HepG2 (cell line): ENCODE measurements around the gene NLRP5. TPM values are rescaled to one million over a fixed set of nuclear protein-coding genes. Genes with fewer than 3 reads are reported as not detected.
A peak's percentile ranks its signal among the peaks of the same experiment; 100 is the strongest.

Source experiments
- ATAC-seq: fragments of 200-7000 bp; cut with Tn5 transposase; 3 replicates; pipeline ENCODE4 v1.9.1; 2020; ENCODE audit warnings: mild to moderate bottlenecking, moderate library complexity
- BruUV-seq: library from RNA; stranded (reverse); fragments of 400-500 nt; replicated peaks from 2 replicates; lab custom pipeline; 2021; lab: Mats Ljungman, UMichigan
- CTCF ChIA-PET: fragments of 300-600 bp; formaldehyde crosslinking; extraction: SDS; loops from one replicate; lab custom pipeline; 2021; ENCODE audit warnings: low total read pairs, inconsistent platforms, low intra/inter-chr PET ratio; lab: Yijun Ruan, JAX
- POLR2A ChIA-PET: fragments of 350-600 bp; sonication (Branson Sonifier 250); formaldehyde crosslinking; loops from one replicate; lab custom pipeline; 2020; ENCODE audit warnings: antibody characterized with exemption, inconsistent platforms; lab: Yijun Ruan, JAX
- DNase-seq: peaks from one replicate; pipeline ENCODE4 v3.0.0-alpha.2; 2015; ENCODE audit warnings: low spot score
- FAIRE-seq: peaks from 3 replicates; lab custom pipeline; 2011; peaks lifted over from hg19 to GRCh38; lab: Jason Lieb, UNC
- H2AFZ ChIP-seq: one replicate; pipeline ENCODE4 v1.6.1; 2011; ENCODE audit warnings: low read length, inconsistent platforms
- H3K27ac ChIP-seq: fragments of 300-600 bp; 3 replicates; pipeline ENCODE4 v1.8.0; 2011; ENCODE audit warnings: mixed run types, mild to moderate bottlenecking, mixed read lengths, low read length, inconsistent platforms; ENCODE audit not compliant: insufficient read depth; ENCODE audit errors: extremely low read length
- H3K27me3 ChIP-seq, 2 experiments: fragments of 200-600 bp in 1 of 2; 2 replicates in 1 of 2; 3 replicates in 1 of 2; pipeline versions ENCODE4 v1.6.0 to v1.8.0; 2011; ENCODE audit warnings: low read length in 2 of 2, mild to moderate bottlenecking in 2 of 2, moderate library complexity in 2 of 2, inconsistent platforms in 1 of 2; ENCODE audit not compliant: insufficient read depth in 2 of 2, control insufficient read depth in 1 of 2
- H3K36me3 ChIP-seq, 2 experiments: fragments of 200-600 bp in 1 of 2; replicated peaks in 1 of 2; 2 replicates in 1 of 2; 3 replicates in 1 of 2; pipeline versions ENCODE4 v1.5.1 to v1.8.0; 2011; ENCODE audit warnings: low read length in 2 of 2, inconsistent platforms in 1 of 2; ENCODE audit not compliant: insufficient read depth in 2 of 2, control insufficient read depth in 1 of 2
- H3K4me1 ChIP-seq: 2 replicates; pipeline ENCODE4 v1.5.1; 2012; ENCODE audit warnings: low read length, inconsistent platforms; ENCODE audit not compliant: insufficient read depth
- H3K4me2 ChIP-seq: 2 replicates; pipeline ENCODE4 v1.6.0; 2011; ENCODE audit warnings: low read depth, low read length, inconsistent platforms
- H3K4me3 ChIP-seq, 3 experiments: fragments of 200-600 bp in 1 of 3; sonication (generic), shearing (Covaris generic) in 1 of 3; replicated peaks in 1 of 3; 2 replicates each; pipeline ENCODE4 v1.5.1; 2011 to 2016; ENCODE audit warnings: low read length in 3 of 3, inconsistent platforms in 2 of 3, low read depth in 2 of 3, mild to moderate bottlenecking in 2 of 3, control low read depth in 1 of 3, mixed read lengths in 1 of 3; ENCODE audit not compliant: insufficient read depth in 1 of 3
- H3K79me2 ChIP-seq: one replicate; pipeline ENCODE4 v1.6.1; 2011; ENCODE audit warnings: low read length, inconsistent platforms; ENCODE audit not compliant: insufficient read depth
- H3K9ac ChIP-seq: 2 replicates; pipeline ENCODE4 v1.6.0; 2011; ENCODE audit warnings: mild to moderate bottlenecking, low read depth, low read length, inconsistent platforms; ENCODE audit not compliant: insufficient read depth
- H3K9me3 ChIP-seq: 2 replicates; pipeline ENCODE4 v1.5.1; 2012; ENCODE audit warnings: mild to moderate bottlenecking, low read length
- H4K20me1 ChIP-seq: 2 replicates; pipeline ENCODE4 v1.6.0; 2011; ENCODE audit warnings: inconsistent platforms, mild to moderate bottlenecking, low read length, moderate library complexity; ENCODE audit not compliant: insufficient read depth
- ARID5B ChIP-seq: IDR thresholded peaks from 2 replicates; pipeline ENCODE4 v1.4.0; 2020; ENCODE audit warnings: mild to moderate bottlenecking, missing genetic modification reagents
- NAIF1 ChIP-seq: sonication (generic); formaldehyde crosslinking; IDR thresholded peaks from 2 replicates; pipeline ENCODE4 v1.5.0; 2020; ENCODE audit warnings: mild to moderate bottlenecking, missing genetic modification reagents, borderline replicate concordance
- RFX5 ChIP-seq: IDR thresholded peaks from 2 replicates; pipeline ENCODE4 v1.6.1; 2011; ENCODE audit warnings: low read depth, low read length, improper control_type of control experiment
- ZNF546 ChIP-seq: sonication (generic); formaldehyde crosslinking; conservative IDR thresholded peaks from 2 replicates; pipeline ENCODE4 v1.8.1; 2023; ENCODE audit warnings: mild to moderate bottlenecking, missing genetic modification reagents
- ZNF850 ChIP-seq: sonication (generic); formaldehyde crosslinking; conservative IDR thresholded peaks from 2 replicates; pipeline ENCODE4 v1.9.0; 2021; ENCODE audit warnings: mild to moderate bottlenecking, missing genetic modification reagents
- WGBS: methylation state at CpG from one replicate; pipeline ENCODE4 v1.1.6; 2017; ENCODE audit warnings: low lambda C conversion rate; 5-methylcytosine and 5-hydroxymethylcytosine counted together
- in situ Hi-C: cut with HindIII; loops from 2 replicates; pipeline ENCODE4 v1.10.0; 2017; ENCODE audit warnings: low pct_unique_long_range_greater_than_20kb; ENCODE audit not compliant: extremely low pct_ligation_motif_present
- intact Hi-C: fragments of 100-400 bp; cut with micrococcal nuclease; formaldehyde crosslinking; loops from one replicate; pipeline ENCODE4 v1.10.0; 2022; ENCODE audit not compliant: unreplicated experiment
- polyA plus RNA-seq, 8 experiments: library from polyadenylated mRNA; depleted of rRNA in 3 of 8; stranded (reverse) in 7 of 8; unstranded in 1 of 8; fragments of >200 nt; fragmentation: Illumina TruSeq in 4 of 8; extraction: Trizol in 4 of 8; gene quantifications; 2 replicates each; pipeline versions ENCODE4 v1.2.1 to v1.2.3, GENCODE V29; 2011 to 2016; ENCODE audit warnings: low read depth in 4 of 8, missing spikeins in 1 of 8, mixed read lengths in 1 of 8; ENCODE audit not compliant: insufficient read depth in 1 of 8
- total RNA-seq, 5 experiments: library from RNA; depleted of rRNA; stranded (reverse); fragments of >200 nt; fragmentation: Illumina TruSeq; extraction: Trizol; gene quantifications; 2 replicates each; pipeline ENCODE4 v1.2.3, GENCODE V29; 2016; ENCODE audit warnings: low read depth in 1 of 5
- TF ChIP-seq, protein P1 (sequence below): sonication (generic); formaldehyde crosslinking; IDR thresholded peaks from 2 replicates; pipeline ENCODE4 v1.8.1; 2023; ENCODE audit warnings: mild to moderate bottlenecking, missing genetic modification reagents

NLRP5 gene
- total and polyA plus RNA-seq, 2 of the 13 experiments (the other 11 are each of a cell fraction or from before 2014, with no cell fraction given) = not detected

GRCh38 chr19:55962186-55962585, 24.4 kb upstream of the NLRP5 start (continued):
- TF ChIP-seq ARID5B = no peak
- TF ChIP-seq, protein P1, sequence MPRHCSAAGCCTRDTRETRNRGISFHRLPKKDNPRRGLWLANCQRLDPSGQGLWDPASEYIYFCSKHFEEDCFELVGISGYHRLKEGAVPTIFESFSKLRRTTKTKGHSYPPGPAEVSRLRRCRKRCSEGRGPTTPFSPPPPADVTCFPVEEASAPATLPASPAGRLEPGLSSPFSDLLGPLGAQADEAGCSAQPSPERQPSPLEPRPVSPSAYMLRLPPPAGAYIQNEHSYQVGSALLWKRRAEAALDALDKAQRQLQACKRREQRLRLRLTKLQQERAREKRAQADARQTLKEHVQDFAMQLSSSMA (CRISPR knock-in tag) = no peak
- TF ChIP-seq NAIF1 (CRISPR knock-in tag) = no peak
- no peak for TF ChIP-seq RFX5

GRCh38 chr19:55973982-55974381, 12.6 kb upstream of the NLRP5 start:
- no peaks in the 10 kb centered on the region for H4K20me1 ChIP-seq

More at GRCh38 chr19:55973982-55974381, 12.6 kb upstream of the NLRP5 start:
- H3K27me3 ChIP-seq = peaks cover 0 to 6% of the 10 kb centered on the region in 2 experiments; a peak in 2 of 5 replicates
- intact Hi-C loops = no loop called here
- no peak for ATAC-seq
- FAIRE-seq = no peak
- H2AFZ ChIP-seq = no peak overlapping the region
- H3K4me2 ChIP-seq = no peak overlapping the region
- no TSS peak for BruUV-seq
- TF ChIP-seq ZNF850 = peak; percentile 85; the same call in 1 of the 2 replicates
- TF ChIP-seq ZNF546 = no peak
- peaks cover 9% of the 10 kb centered on the region; the same call in 1 of the 2 replicates for H3K9me3 ChIP-seq
- in situ Hi-C loops = no loop called here
- H3K9ac ChIP-seq = no peak overlapping the region
- no peak overlapping the region for H3K27ac ChIP-seq
- no peaks in the 10 kb centered on the region for H3K79me2 ChIP-seq
- 2% methylated on average over 3 of the region's 3 CpGs for WGBS
- no peaks in the 10 kb centered on the region for H3K4me1 ChIP-seq
- CTCF ChIA-PET = no interaction called here
- DNase-seq = no peak
- POLR2A ChIA-PET = no interaction called here
- no peak overlapping the region for H3K4me3 ChIP-seq
- H3K36me3 ChIP-seq = no peaks in the 10 kb centered on the region
